Measurements from ENCODE around the gene OLIG2. TPM values are rescaled to one million over a fixed set of nuclear protein-coding genes. Genes with fewer than 3 reads are reported as not detected.
A peak's percentile ranks its signal among the peaks of the same experiment; 100 is the strongest.

The OLIG2 gene
- total and polyA plus RNA-seq, 5 experiments from 2014 or later: not detected

- H3K4me1 Mint-ChIP-seq: peaks cover 3 to 22% (median 15%) of the 10 kb centered on the region in 4 donors
- DNase-seq: no peak
- no peak overlapping the region for H3K27ac Mint-ChIP-seq
Measured at GRCh38 chr21:33061233-33061632, 35.5 kb downstream of the OLIG2 start.

GRCh38 chr21:33063375-33063883 is 37.7 kb downstream of the OLIG2 start:
- Mint-ChIP-seq H3K36me3 (peaks cover 0 to 2% (median 2%) of the 10 kb centered on the region in 3 donors), H3K9me3 (peaks cover 0 to 2% (median 0%) of the 10 kb centered on the region in 9 donors), H3K4me3 (no peak overlapping the region), H3K4me1 (peaks cover 5 to 35% (median 22%) of the 10 kb centered on the region in 4 donors), H3K27ac (no peak overlapping the region), H3K27me3 (peaks cover 19 to 72% (median 44%) of the 10 kb centered on the region in 5 donors)
- POLR2A ChIA-PET: interaction anchor here (0.6 kb wide), 1 partner anchor 9 kb away, joined by 3 read pairs; no protein-coding TSS in a partner anchor
- DNase-seq (no peak), ATAC-seq (no peak)

More at GRCh38 chr21:33061233-33061632, 35.5 kb downstream of the OLIG2 start:
- no peaks in the 10 kb centered on the region for H3K36me3 Mint-ChIP-seq
- POLR2A ChIA-PET: no interaction called here
- H3K9me3 Mint-ChIP-seq: peaks cover 0 to 2% (median 0%) of the 10 kb centered on the region in 9 donors
- H3K4me3 Mint-ChIP-seq: no peak overlapping the region
- ATAC-seq: no peak
- peaks cover 9 to 50% (median 31%) of the 10 kb centered on the region in 5 donors for H3K27me3 Mint-ChIP-seq

GRCh38 chr21:33063907-33064622 is 38.3 kb downstream of the OLIG2 start:
- H3K4me3 Mint-ChIP-seq: no peak overlapping the region
- H3K4me1 Mint-ChIP-seq: peaks cover 5 to 34% (median 19%) of the 10 kb centered on the region in 4 donors
- H3K36me3 Mint-ChIP-seq: peaks cover 0 to 6% (median 2%) of the 10 kb centered on the region in 3 donors
- H3K27ac Mint-ChIP-seq: no peak overlapping the region
- peaks cover 22 to 79% (median 51%) of the 10 kb centered on the region in 5 donors for H3K27me3 Mint-ChIP-seq
- H3K9me3 Mint-ChIP-seq: peaks cover 0 to 8% (median 0%) of the 10 kb centered on the region in 9 donors
- ATAC-seq: no peak
- POLR2A ChIA-PET: no interaction called here
- DNase-seq: no peak

- Mint-ChIP-seq H3K4me1 (peaks cover 4 to 27% (median 17%) of the 10 kb centered on the region in 4 donors), H3K27ac (no peak overlapping the region), H3K4me3 (no peak overlapping the region), H3K27me3 (peaks cover 29 to 86% (median 57%) of the 10 kb centered on the region in 5 donors), H3K9me3 (peaks cover 0 to 13% (median 0%) of the 10 kb centered on the region in 9 donors), H3K36me3 (peaks cover 0 to 11% (median 2%) of the 10 kb centered on the region in 3 donors)
- POLR2A ChIA-PET: no interaction called here
- DNase-seq: no peak
- ATAC-seq: no peak
Measured at GRCh38 chr21:33064623-33065390, 39.1 kb downstream of the OLIG2 start.

GRCh38 chr21:33067043-33067442 is 41.3 kb downstream of the OLIG2 start:
- H3K36me3 Mint-ChIP-seq: peaks cover 0 to 11% (median 2%) of the 10 kb centered on the region in 3 donors
- peaks cover 2 to 32% (median 22%) of the 10 kb centered on the region in 4 donors for H3K4me1 Mint-ChIP-seq
- ATAC-seq: no peak
- H3K9me3 Mint-ChIP-seq: peaks cover 0 to 13% (median 0%) of the 10 kb centered on the region in 9 donors
- DNase-seq: no peak
- POLR2A ChIA-PET: no interaction called here
- no peak overlapping the region for H3K4me3 Mint-ChIP-seq
- H3K27me3 Mint-ChIP-seq: peaks cover 28 to 88% (median 58%) of the 10 kb centered on the region in 5 donors
- no peak overlapping the region for H3K27ac Mint-ChIP-seq

- Mint-ChIP-seq H3K9me3 (peaks cover 0 to 13% (median 0%) of the 10 kb centered on the region in 9 donors), H3K27me3 (peaks cover 28 to 88% (median 60%) of the 10 kb centered on the region in 5 donors), H3K36me3 (peaks cover 0 to 11% (median 2%) of the 10 kb centered on the region in 3 donors), H3K4me3 (no peak overlapping the region), H3K4me1 (peaks cover 3 to 36% (median 24%) of the 10 kb centered on the region in 4 donors), H3K27ac (no peak overlapping the region)
- ATAC-seq (no peak), DNase-seq (no peak)
- POLR2A ChIA-PET: no interaction called here
Measured at GRCh38 chr21:33067457-33067856, 41.7 kb downstream of the OLIG2 start.

GRCh38 chr21:33069243-33069642 is 43.5 kb downstream of the OLIG2 start:
- ATAC-seq: no peak
- no peak for DNase-seq
- Mint-ChIP-seq H3K27me3 (peaks cover 30 to 86% (median 63%) of the 10 kb centered on the region in 5 donors), H3K4me1 (peaks cover 3 to 36% (median 24%) of the 10 kb centered on the region in 4 donors), H3K9me3 (peaks cover 0 to 13% (median 0%) of the 10 kb centered on the region in 9 donors), H3K27ac (no peak overlapping the region), H3K4me3 (peak overlapping the region; percentile 32 to 82 (median 60)), H3K36me3 (peaks cover 0 to 11% (median 2%) of the 10 kb centered on the region in 3 donors)
- POLR2A ChIA-PET: no interaction called here

GRCh38 chr21:33069645-33069993 is 43.9 kb downstream of the OLIG2 start:
- H3K4me1 Mint-ChIP-seq: peaks cover 3 to 36% (median 24%) of the 10 kb centered on the region in 4 donors
- POLR2A ChIA-PET: no interaction called here
- DNase-seq (no peak), ATAC-seq (no peak)
- H3K9me3 Mint-ChIP-seq: peaks cover 0 to 13% (median 0%) of the 10 kb centered on the region in 9 donors
- peak overlapping the region; percentile 32 to 82 (median 60) for H3K4me3 Mint-ChIP-seq
- peaks cover 0 to 11% (median 2%) of the 10 kb centered on the region in 3 donors for H3K36me3 Mint-ChIP-seq
- H3K27me3 Mint-ChIP-seq: peaks cover 31 to 86% (median 62%) of the 10 kb centered on the region in 5 donors
- H3K27ac Mint-ChIP-seq: no peak overlapping the region

- ATAC-seq (peak; percentile 67 to 78), DNase-seq (peak in 4 of 10 donors; percentile 8 to 19 (median 12))
- H3K4me1 Mint-ChIP-seq: peaks cover 3 to 36% (median 24%) of the 10 kb centered on the region in 4 donors
- peaks cover 0 to 11% (median 2%) of the 10 kb centered on the region in 3 donors for H3K36me3 Mint-ChIP-seq
- H3K4me3 Mint-ChIP-seq: peak within 1 kb of the TSS; percentile 62 to 89 (median 78)
- no peak within 1 kb of the TSS for H3K27ac Mint-ChIP-seq
- peaks cover 32 to 83% (median 62%) of the 10 kb centered on the region in 5 donors for H3K27me3 Mint-ChIP-seq
- POLR2A ChIA-PET: no interaction called here
- H3K9me3 Mint-ChIP-seq: peaks cover 0 to 13% (median 0%) of the 10 kb centered on the region in 9 donors
Measured at GRCh38 chr21:33069994-33070743, 44.4 kb downstream of the OLIG2 start, which contains the start of gene OLIG1. OLIG1 (plus strand) TSS chr21:33070141; CDS start chr21:33070247, 106 bp downstream.

GRCh38 chr21:33070744-33070997 is 44.9 kb downstream of the OLIG2 start:
- Mint-ChIP-seq H3K4me1 (peaks cover 3 to 36% (median 24%) of the 10 kb centered on the region in 4 donors), H3K27me3 (peaks cover 30 to 78% (median 63%) of the 10 kb centered on the region in 5 donors), H3K9me3 (peaks cover 0 to 13% (median 0%) of the 10 kb centered on the region in 9 donors), H3K4me3 (peak overlapping the region in 1 of 10 donors; percentile 82), H3K36me3 (peaks cover 0 to 11% (median 2%) of the 10 kb centered on the region in 3 donors), H3K27ac (no peak overlapping the region)
- DNase-seq (no peak), ATAC-seq (peak; percentile 7 to 17)
- POLR2A ChIA-PET: no interaction called here

GRCh38 chr21:33070998-33071769 is 45.4 kb downstream of the OLIG2 start:
- Mint-ChIP-seq H3K9me3 (peaks cover 0 to 13% (median 0%) of the 10 kb centered on the region in 9 donors), H3K36me3 (peaks cover 0 to 11% (median 2%) of the 10 kb centered on the region in 3 donors), H3K4me3 (peak overlapping the region; percentile 62 to 89 (median 79)), H3K27me3 (peaks cover 30 to 78% (median 62%) of the 10 kb centered on the region in 5 donors), H3K4me1 (peaks cover 3 to 36% (median 24%) of the 10 kb centered on the region in 4 donors), H3K27ac (peak overlapping the region in 1 of 10 donors; percentile 29)
- ATAC-seq: peak; percentile 50 to 59
- DNase-seq: peak in 2 of 10 donors; percentile 3 to 4
- POLR2A ChIA-PET: no interaction called here
